ENCODE data around the gene DCAF10.
"Not testable (repeated sequence)": the region's sequence is repeated elsewhere in the genome, so short reads cannot be mapped to it uniquely, and the experiment has no call there.

Gene DCAF10

GRCh38 chr9:37903647-37904444 lies 103.2 kb downstream of the DCAF10 start, which contains the start of gene SLC25A51:
SLC25A51 (minus strand) TSS chr9:37904127; CDS start chr9:37888550, 15,577 bp downstream.
- in situ Hi-C loops (cut with MboI; ENCODE audit: low pct_unique_long_range_greater_than_20kb, low sequenced_read_pairs): loop anchor here (10.0 to 25.0 kb wide), 2 partner anchors 161 to 433 kb away; partner anchors contain the start of gene SHB
- peak; percentile 94 for DNase-seq

DNA sequence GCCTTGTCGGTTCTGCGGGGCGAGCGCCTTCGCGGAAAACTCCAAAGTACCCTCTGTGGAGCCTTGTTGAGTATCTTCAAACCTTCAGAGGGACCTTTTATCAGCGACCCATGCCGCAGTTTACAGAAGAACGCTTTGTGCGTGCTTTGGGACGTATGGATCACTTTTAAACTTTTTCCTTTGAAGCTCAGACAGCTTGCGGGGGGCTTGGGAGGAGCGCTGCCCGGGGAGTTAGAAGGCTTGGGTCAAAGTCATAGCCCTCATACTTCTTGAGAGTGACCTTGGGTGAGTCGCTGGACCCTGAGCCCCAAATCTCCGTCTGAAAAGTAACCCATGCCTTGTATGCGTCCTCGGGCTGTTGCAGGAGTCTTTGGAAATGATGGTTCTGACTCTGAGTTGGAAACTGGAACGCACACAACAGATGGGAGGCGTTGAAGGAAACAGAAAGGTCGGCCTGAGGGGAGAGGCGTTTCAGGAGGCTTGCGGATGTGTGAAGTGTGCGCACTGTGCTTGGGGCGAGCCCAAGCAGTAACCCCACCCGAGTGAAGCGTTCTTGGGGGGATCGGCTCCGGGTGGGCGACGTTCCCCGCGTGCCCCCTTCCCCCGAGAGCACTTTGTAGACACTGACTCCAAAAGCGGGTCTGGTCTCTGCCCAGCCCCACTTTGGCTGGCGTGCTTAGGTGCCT lies 104.0 kb downstream of the DCAF10 start:
- DNase-seq: no peak
- in situ Hi-C loops (cut with MboI; ENCODE audit: low pct_unique_long_range_greater_than_20kb, low sequenced_read_pairs): loop anchor here (10.0 to 25.0 kb wide), 2 partner anchors 160 to 433 kb away; partner anchors contain the start of gene SHB

- in situ Hi-C loops (cut with MboI; ENCODE audit: low pct_unique_long_range_greater_than_20kb, low sequenced_read_pairs): loop anchor here (10.0 to 25.0 kb wide), 2 partner anchors 160 to 432 kb away; partner anchors contain the start of gene SHB
- DNase-seq: no peak
Measured at GRCh38 chr9:37905131-37905505, 104.5 kb downstream of the DCAF10 start.

DNA sequence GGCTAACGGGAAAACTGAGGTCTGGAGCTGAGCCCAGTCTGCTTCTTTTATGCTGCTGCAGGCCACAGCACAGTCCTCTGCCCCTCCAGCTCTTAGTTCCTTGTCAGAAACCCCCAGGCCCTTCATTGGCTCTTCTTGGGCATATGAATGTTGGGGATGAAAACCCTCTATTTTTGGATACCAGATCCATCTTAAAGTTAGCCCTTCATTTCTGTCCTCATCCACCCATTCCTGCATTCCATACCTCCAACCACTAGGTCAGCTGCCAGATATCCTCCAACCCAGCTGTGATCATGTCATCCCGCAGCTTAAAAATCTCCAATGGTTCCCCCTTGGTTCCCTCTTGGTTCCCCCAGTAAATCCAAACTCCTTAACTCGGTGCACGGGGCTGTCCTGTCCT lies 105.2 kb downstream of the DCAF10 start:
- no peak for DNase-seq
- in situ Hi-C loops (cut with MboI; ENCODE audit: low pct_unique_long_range_greater_than_20kb, low sequenced_read_pairs): loop anchor here (10.0 to 25.0 kb wide), 2 partner anchors 159 to 432 kb away; partner anchors contain the start of gene SHB

- DNase-seq: no peak
- in situ Hi-C loops (cut with MboI; ENCODE audit: low pct_unique_long_range_greater_than_20kb, low sequenced_read_pairs): loop anchor here (10.0 to 25.0 kb wide), 2 partner anchors 158 to 431 kb away; partner anchors contain the start of gene SHB
Measured at GRCh38 chr9:37906312-37907239, 106.0 kb downstream of the DCAF10 start.

GRCh38 chr9:37908283-37908682 lies 107.7 kb downstream of the DCAF10 start:
- in situ Hi-C loops (cut with MboI; ENCODE audit: low pct_unique_long_range_greater_than_20kb, low sequenced_read_pairs): loop anchor here (10.0 to 25.0 kb wide), 2 partner anchors 157 to 429 kb away; partner anchors contain the start of gene SHB
- DNase-seq: no peak

DNA sequence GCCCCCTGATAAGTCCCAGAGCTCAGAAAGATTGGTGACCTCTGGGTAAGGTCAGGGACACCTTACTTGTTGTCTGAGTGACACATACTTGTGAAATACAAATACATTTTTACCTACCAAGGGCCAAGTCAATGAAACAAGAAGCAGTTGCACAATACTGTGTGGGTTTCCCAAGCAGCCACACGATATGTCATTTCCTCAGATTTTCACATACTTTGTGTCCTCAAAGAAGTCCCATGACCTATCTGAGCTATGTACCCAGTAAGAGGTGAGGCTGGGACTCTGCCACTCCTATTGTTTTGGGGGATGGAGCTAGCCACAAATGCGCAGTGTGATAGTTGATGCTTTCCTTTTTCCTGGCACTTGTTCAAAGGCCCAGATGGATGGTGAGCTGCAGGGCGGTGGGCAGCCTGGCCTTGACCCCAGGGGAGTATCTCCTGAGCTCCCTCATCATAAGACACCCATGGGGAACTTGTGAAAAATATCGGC lies 108.1 kb downstream of the DCAF10 start:
- DNase-seq: peak; percentile 57
- in situ Hi-C loops (cut with MboI; ENCODE audit: low pct_unique_long_range_greater_than_20kb, low sequenced_read_pairs): loop anchor here (10.0 to 25.0 kb wide), 2 partner anchors 156 to 429 kb away; partner anchors contain the start of gene SHB

DNA sequence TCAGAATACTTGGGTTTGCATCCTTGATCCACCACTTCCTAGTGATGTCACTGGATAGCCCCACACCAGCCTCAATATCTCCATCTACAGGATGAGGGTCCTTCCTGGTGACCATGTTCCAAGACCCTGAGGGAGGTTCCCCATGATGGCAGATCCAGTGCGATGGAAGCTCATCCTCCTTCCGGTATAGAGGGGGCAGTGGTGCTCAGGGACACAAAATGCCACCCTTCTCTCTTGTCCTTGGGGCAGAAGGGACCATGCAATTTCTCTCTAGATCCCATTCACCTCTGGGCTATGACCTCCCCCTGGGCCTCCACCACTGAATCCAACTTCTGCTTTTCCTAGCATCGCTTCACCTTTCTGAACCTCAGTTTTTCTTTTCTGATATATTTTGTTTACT lies 108.7 kb downstream of the DCAF10 start:
- in situ Hi-C loops (cut with MboI; ENCODE audit: low pct_unique_long_range_greater_than_20kb, low sequenced_read_pairs): loop anchor here (10.0 to 25.0 kb wide), 2 partner anchors 155 to 428 kb away; partner anchors contain the start of gene SHB
- no peak for DNase-seq

- in situ Hi-C loops (cut with MboI; ENCODE audit: low pct_unique_long_range_greater_than_20kb, low sequenced_read_pairs): loop anchor here (10.0 to 25.0 kb wide), 2 partner anchors 155 to 427 kb away; partner anchors contain the start of gene SHB
- not testable (repeated sequence) for DNase-seq
Measured at GRCh38 chr9:37909836-37910235, 109.2 kb downstream of the DCAF10 start.

DNA sequence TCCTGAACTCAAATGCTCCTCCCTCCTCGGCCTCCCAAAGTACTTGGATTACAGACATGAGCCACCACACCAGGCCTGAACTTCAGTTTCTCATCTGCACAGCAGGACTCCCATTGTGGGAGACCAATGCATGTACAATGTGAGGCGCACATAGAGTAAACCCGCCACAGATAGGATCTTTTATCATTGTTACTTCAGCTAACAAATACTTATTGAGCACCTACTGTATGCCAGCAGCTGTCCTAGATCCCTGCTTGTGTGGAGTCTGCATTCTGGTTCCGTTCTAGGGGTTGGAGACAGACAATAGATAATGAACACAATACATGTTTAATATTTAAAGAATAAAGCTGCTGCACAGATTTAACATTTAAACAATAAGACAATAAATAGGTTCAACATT lies 109.7 kb downstream of the DCAF10 start:
- in situ Hi-C loops (cut with MboI; ENCODE audit: low pct_unique_long_range_greater_than_20kb, low sequenced_read_pairs): loop anchor here (25.0 kb wide), 1 partner anchor 427 kb away; no protein-coding TSS in a partner anchor
- DNase-seq: no peak

- in situ Hi-C loops (cut with MboI; ENCODE audit: low pct_unique_long_range_greater_than_20kb, low sequenced_read_pairs): loop anchor here (25.0 kb wide), 1 partner anchor 426 kb away; no protein-coding TSS in a partner anchor
- DNase-seq: no peak
Measured at GRCh38 chr9:37911271-37911681, 110.7 kb downstream of the DCAF10 start.

DNA sequence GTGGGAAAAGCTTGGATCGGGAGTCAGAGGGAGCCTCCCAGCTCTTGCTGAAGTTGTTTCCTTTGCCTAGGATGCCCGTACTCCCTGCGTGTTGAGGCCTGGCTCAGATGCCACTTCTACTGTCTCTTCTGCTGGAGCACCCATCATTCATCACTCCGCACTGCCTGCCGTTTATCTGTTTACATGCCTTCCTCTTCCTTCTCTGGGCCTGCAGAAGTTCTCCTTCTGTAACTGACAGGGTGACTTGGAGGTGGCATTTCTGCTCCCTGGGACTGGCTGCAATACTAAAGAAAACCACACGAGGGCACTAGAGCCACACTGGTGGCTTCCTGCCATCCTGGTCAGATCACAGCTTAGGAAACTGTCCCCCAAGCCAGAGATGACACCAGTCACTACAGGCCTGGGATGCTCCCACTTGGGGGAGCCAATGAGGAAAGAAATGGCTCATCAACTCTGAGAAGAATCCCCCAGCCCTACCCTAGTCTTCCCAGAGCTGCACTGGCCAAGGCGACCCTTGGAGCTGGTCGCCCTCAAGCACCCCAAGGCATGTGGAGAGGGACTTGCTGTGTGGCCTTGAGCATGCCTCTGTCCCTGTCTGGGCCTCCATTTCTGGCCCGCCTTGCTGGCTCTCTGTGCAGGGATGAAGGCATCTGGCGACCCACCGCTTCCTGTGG lies 113.0 kb downstream of the DCAF10 start:
- peak; percentile 98 for DNase-seq
- in situ Hi-C loops (cut with MboI; ENCODE audit: low pct_unique_long_range_greater_than_20kb, low sequenced_read_pairs): loop anchor here (25.0 kb wide), 1 partner anchor 424 kb away; no protein-coding TSS in a partner anchor

GRCh38 chr9:37914154-37914551 lies 113.6 kb downstream of the DCAF10 start:
- in situ Hi-C loops (cut with MboI; ENCODE audit: low pct_unique_long_range_greater_than_20kb, low sequenced_read_pairs): loop anchor here (25.0 kb wide), 1 partner anchor 423 kb away; no protein-coding TSS in a partner anchor
- no peak for DNase-seq

DNA sequence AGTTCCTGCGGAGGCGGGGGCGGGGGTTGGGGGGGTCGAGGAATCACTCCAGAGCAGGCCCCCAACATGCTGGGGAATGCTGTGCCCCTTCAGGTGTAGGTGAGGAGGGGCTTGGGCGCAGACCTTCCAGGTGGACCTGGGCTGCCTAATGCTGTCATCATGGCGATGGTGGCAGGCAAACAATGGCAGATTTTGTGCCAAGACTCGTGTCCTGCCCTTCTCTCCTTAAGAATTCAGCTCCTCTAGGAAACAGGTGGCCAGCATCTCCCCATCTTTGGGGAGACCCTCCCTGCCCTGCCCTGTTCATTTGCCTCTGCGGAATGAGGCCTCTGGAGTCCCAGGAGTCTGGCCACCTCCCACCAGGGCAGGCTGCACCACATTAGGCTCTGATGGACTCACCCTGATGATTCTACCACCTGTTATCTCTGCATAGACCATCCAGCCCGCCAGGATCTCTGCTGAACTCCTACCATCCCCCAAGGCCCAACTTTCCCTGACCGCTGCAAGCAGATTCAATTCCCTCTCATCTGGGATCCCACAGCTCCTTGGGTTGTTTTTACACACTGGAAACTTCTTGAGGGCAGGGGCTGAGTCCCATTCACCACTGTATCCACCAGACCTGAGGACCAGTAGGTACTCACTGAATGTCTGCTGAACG lies 114.2 kb downstream of the DCAF10 start:
- in situ Hi-C loops (cut with MboI; ENCODE audit: low pct_unique_long_range_greater_than_20kb, low sequenced_read_pairs): loop anchor here (25.0 kb wide), 1 partner anchor 422 kb away; no protein-coding TSS in a partner anchor
- DNase-seq: no peak

DNA sequence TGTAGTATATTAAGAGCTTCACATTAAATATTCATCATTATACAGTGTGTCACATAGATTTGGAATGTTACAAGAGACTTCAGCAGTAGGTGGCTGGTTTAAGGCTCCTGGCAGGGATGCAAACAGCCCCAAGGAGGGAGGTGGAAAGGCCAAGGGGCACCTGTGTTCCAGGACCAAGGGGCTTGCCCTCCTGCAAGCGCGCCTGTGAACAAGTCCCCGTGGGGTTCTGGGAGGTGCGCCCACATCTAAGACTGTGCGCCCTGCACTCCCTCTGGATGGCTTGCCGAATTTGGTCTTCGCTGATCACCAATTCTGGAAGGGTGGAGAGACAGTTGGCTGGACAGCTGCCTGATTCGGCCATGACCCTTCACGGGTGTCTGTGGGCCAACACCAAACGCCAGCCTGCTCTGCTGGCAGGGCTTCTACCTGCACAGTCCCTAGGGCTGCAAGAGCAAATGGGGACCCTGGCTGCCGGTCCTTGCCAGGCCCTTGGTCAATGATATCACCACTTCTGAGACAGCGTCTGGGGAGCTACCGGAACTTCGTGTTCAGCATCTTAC lies 115.4 kb downstream of the DCAF10 start:
- no peak for DNase-seq
- in situ Hi-C loops (cut with MboI; ENCODE audit: low pct_unique_long_range_greater_than_20kb, low sequenced_read_pairs): loop anchor here (25.0 kb wide), 1 partner anchor 421 kb away; no protein-coding TSS in a partner anchor

DNA sequence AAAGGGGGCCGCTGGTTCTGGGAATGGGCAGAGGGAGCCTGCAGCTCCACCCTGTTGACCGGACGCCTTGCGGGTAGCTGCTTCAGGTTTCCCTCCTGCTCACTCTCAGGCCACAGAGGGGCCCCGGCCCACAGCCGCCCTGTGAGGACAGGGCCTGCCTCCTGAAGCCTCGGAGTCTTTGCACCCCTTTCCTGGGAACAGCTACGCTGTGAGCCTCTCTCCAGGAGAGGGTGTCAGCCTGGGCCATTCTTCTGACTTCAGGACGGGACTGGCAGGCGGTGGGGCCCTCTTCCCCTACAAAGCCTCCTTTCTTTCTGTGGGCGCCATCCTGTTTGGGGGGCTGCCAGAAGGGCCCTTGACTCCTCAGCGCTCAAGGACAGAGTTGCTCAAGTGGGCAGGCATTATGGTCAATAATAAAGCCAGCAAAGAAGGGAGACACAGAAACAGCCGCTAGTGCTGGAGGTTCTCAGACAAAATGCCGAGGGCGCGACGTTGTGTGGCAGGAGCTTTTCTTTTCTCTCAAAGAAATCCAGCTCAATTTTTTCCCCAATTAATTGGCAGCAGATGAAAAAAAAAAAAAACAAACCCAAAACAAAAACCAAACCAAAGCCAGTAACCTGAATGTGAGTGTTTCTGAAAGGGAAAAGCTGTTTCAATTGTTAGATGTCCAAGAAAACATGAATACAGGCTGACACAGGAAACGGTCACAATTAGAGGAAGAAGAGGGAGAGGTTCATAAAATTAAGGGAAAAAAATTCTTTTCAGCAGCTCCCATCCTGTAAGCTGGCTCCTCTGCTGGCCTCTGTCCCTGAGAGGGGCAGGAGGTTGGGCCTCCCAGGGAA lies 116.1 kb downstream of the DCAF10 start:
- in situ Hi-C loops (cut with MboI; ENCODE audit: low pct_unique_long_range_greater_than_20kb, low sequenced_read_pairs): loop anchor here (25.0 kb wide), 1 partner anchor 421 kb away; no protein-coding TSS in a partner anchor

More for the DNA sequence above, 116.1 kb downstream of the DCAF10 start:
- no peak for DNase-seq

Data from KBM-7 (cell line).